HG03575 (cell line): ENCODE data around the gene ADD2.
"Not testable (repeated sequence)": the region's sequence is repeated elsewhere in the genome, so short reads cannot be mapped to it uniquely, and the experiment has no call there.

Source experiments
- ATAC-seq: cut with Tn5 transposase; IDR thresholded peaks from one replicate; pipeline ENCODE4 v1.9.1; 2021; ENCODE audit not compliant: unreplicated experiment, insufficient number of reproducible peaks, low FRiP score; ENCODE audit errors: extremely low read depth

The ADD2 gene

DNA sequence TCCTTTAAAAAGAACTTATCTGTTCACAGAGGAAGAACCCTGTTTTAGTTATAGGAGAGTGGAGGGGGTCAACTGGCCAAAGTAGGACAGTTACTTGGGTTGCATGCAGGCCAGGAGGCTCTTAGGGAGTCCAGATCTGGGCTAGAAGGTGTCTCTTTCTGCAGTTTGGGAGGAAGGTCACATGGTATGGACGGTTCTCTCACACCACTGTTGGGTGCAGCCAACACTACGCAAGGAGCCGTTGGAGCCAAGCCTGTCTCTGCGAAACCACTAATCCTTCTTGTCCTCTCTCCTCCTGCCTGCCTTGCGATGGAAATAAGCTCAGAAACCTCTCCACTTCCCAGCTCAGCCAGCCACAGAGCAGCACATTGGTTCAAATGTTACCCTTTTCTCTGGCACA is 108.4 kb downstream of the ADD2 start:
- ATAC-seq = no peak

DNA sequence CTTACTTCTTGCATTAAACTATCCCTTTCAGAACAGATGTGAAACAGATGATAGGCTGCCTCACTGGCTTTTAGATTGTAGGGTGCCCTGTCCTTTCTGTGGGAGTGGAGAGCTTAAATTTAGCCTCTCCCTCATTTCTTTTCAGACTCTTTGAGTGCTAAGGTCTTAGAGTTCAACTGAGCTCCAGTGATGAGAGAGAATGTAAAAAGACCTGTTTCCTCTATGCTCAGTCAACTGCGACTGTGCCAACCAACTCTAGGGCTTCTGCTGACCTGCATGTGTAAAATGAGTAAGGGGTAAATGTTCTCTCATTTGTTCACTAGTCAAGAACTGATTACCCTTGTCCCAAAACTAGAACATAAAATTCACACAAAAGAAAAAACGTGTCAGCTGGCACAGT is 109.5 kb downstream of the ADD2 start:
- ATAC-seq = no peak

DNA sequence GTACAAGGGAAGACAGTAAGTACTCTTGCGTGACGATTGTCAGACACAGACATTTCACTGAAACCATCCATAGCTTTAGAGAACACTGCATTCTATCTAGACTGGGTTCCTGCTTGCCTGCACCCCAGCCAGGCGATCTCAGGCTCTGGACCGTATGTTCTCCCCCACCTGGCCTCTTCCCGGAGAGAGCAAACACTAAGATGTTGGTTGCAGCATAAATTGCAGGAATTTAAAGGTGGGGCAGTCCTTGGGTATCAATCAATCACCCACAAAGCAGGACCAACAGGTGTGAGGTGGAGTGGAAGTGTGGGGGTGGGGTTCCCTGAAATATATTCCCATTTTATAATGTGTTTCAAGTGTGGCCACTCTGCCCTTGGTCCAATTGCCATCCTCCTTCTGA is 110.8 kb downstream of the ADD2 start:
- ATAC-seq = no peak

DNA sequence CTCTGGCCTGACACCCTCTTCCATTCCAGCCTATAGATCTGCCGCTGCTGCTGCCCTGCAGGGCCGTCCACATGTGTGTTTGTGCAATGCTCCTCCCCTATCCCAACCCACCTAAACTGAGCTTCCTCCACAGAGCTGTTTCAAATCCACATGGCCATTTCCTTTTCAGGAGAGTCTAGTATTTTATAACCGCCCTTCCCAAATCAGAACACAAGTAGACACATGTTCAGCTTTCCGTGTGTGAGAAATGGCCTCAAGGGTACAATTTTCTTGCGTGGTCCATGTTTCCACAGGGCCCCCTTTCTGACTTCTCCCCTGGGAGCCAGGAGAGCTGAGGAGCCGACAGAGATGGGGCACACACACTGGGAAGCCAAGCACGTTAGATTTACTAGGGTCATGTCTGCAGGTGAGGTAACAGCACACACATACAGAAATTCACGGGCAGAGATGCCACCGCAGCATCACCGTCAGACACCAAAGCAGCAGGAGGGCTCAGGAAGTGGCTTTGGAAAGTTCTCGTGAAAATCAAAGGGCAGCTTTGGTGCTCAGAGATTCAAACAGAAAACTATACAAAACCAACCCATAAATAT is 111.5 kb downstream of the ADD2 start:
- no peak for ATAC-seq

DNA sequence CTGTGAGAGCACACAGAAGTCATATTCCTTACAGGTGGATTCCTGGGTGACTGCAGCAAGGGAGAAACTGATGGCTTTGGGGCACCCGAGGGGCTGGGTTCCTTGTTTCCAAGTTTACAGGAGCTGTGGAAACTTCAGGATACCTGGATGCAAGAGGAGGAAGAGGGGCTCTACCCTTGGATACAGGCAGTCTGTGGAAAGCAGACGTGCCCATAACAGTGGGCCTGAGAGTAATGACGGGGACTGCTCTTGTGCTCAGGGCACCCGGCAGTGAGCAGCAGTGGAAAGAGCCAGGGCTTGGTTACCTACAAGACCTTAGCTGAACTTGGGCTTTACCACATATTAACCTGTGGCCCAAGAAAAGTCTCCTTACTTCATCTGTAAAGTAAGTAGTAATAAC is 112.2 kb downstream of the ADD2 start:
- no peak for ATAC-seq

- not testable (repeated sequence) for ATAC-seq
Observed at GRCh38 chr2:70655211-70655610, 112.8 kb downstream of the ADD2 start.

GRCh38 chr2:70651727-70652126 is 116.3 kb downstream of the ADD2 start:
- no peak for ATAC-seq

DNA sequence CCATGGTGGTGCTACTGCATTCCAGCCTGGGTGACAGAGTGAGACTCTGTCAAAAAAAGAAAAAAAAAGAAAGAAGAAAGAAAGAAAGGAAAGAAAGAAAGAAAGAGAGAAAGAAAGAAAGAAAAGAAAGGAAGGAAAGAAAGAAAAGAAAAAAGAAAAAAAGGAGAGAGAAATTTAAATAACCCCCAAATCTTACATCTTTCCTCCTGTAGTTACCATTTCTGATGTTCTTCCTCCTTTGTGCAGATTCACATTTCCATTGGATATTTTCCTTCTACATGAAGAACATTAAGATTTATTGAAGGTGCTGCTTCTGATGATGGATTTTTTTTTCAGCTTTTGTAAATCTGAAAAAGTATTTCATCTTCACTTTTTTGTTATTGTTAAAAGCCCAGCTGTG is 117.0 kb downstream of the ADD2 start:
- no peak for ATAC-seq

DNA sequence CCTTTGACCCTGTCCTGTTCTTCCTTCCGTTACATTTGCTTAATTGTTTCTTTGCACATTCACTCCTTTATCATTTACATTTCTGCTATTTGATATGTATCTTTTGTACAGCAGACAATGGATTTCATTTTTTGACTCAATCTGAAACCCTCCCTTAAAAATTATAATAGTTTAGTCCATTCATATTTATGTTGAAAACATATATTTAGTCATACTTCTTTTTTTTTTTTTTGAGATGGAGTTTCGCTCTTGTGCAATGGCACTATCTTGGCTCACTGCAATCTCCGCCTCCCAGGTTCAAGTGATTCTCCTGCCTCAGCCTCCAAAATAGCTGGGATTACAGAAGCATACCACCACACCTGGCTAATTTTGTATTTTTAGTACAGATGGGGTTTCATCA is 119.0 kb downstream of the ADD2 start:
- ATAC-seq = no peak

DNA sequence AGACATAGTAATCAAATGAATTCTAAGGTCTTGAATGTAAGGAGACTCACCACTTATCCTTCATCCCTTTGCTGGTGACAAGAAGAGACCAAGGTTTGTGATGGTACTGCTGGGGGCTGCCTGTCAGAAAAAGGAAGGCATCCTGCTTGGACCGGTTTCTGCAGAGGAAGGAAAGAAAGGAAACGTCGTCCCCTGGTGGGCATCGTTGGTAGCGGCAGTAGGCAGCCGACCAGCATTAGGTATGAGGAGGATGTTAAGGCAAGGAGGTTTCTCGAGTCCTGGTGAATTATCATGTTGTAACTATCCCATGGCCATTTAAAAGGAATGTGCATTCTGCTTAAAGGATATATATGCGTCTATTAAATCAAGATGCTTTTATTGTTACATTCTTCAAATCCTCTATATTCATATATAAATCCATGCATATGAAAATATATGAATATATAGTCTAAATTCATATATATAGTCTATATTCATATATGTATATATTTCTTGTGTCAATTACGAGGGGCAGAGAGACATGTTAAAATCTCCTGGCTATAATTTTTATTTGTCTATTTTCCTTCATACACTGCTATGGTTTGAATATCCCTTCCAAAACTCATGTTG is 120.0 kb downstream of the ADD2 start:
- no peak for ATAC-seq

- no peak for ATAC-seq
Observed at GRCh38 chr2:70646420-70646818, 121.6 kb downstream of the ADD2 start.

DNA sequence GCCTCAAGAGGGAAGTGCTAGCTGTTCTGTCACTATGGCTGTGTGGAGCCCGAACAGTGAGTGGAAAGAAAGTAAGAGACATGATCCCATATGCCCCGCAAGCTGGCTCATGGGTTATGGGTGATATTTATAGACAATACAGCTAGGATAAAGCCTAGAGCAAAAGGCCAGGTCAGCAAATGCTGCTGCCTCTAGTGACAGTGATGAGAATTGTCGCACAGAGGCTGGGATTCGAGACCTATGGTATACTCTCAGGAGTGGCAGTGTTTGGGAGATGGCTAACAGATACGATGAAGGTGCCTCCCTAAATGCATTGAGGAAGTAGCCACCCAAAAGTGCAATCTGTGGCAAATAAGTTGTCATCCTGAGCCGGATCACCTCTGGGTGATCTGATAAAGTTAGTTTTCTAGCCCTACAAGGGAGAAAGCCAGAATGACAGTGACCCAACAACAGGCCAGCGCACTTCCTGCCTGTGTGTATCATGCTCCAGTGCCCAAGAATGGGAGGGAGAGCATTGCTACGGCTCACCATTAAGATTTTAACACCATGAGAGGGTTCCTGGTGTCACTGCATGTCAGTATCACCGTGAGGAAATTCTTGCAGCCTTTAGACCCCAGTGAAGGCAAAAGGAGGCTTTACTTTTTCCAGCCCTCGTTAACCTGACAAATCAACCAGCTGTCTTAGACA is 122.1 kb downstream of the ADD2 start:
- ATAC-seq = no peak

- ATAC-seq = no peak
Observed at GRCh38 chr2:70643715-70644114, 124.3 kb downstream of the ADD2 start.

DNA sequence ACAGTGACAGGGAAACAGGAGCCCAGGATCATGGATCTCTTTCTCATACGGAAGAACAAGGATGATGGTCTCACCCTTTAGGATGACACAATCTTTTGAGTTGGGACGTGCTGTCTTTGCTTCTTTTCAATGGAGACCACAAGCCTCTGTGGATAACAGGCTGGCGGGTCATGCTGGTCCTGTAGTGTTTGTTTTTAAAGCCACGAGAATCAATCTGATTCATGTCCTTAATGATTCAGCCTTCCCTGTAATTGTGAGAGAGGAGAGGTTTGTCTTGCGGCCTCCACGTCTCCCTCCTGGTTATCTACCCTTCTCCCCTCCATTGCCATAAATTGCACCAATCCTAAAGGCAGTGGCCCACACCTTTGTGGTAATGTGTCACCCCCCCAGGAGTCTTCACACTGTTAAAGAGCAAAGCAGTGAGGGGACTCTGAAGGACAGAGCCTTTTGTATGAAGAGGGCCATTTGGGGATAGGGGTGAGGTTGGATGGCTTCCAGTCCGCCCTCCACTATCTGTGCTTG is 126.7 kb downstream of the ADD2 start:
- ATAC-seq = no peak

DNA sequence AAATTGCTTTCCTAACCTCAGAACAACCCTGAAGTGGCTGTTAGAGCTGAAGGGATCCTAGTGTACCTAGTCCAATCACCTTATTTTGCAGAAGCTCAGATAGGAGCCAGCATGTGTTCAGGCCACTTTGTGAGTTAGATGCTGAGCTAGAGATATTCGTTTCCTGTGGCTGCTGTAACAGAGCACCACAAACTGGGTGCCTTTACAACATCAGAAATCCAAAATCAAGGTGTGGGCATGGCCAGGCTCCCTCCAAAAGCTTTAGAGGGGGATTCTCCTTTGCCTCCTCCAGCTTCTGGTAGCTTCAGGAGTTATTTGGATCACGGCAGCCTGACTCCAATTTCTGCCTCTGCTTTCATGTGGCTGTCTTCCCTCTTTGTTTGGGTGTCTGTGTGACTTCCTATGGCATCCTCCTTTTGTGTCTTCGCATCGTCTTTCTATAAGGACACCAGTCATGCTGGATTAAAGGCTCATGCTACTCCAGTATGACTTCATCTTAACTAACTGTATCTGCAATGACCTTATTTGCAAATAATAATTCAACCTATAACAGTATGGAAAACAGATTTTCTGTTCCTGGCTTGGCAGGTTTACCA is 128.1 kb downstream of the ADD2 start:
- ATAC-seq = no peak

DNA sequence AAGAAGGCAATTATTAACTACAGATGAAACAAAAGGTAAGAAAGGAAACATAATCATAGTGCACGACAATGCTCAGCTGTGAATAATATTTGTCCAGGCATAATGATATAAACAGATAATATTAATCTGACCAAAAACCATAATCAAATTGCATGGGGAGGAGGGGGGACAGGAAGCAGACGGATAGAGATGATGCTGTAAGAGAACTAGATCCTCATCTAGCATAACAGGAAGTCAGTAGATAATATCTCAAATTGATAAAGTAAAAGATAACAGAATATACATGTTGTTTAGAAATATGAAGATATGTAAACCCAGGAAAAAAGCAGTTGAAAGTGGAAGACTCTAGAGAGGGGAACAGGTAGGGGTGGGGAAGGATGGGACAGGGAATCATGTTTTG is 129.4 kb downstream of the ADD2 start:
- ATAC-seq = no peak

GRCh38 chr2:70633508-70633907 is 134.5 kb downstream of the ADD2 start:
- no peak for ATAC-seq

- ATAC-seq = no peak
Observed at GRCh38 chr2:70632966-70633365, 135.0 kb downstream of the ADD2 start.

DNA sequence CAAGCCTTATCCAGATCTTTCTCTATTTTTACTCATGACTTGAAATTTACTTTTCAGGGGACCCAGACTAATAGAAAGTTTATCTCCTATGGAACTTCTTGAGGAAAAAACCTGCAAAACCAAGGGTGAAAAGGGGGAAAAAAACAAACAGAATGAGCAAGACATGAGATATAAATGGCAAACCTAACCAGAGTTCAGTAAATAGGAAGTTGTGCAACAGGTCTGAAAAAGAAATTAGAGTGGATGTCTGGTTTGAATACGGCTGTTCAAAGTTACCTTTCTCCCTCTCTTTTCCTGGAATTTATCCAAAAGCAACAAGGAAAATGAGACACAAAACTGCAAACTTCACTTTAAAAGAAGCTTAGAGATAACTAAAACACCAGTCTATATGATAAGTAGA is 135.6 kb downstream of the ADD2 start:
- no peak for ATAC-seq

DNA sequence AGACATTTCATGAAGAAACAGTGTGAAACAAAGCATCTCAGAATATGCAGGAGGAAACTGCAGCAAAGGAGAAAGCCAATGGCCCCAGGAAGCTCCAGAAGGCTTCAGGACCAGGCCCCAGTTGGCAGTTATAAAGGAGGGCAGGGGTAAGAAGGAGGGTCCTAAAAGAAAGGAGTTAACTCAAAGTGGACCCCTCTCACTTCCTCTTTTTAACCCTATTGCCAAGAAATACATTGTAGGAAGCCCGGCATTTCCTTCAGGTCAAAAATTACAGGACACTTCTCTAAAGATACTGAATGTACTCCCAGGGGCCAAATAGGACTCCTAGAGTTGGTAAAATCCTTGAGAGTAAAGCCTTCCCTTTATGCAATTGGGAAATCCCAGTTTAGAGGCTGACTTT is 137.2 kb downstream of the ADD2 start:
- no peak for ATAC-seq
